ENCODE measurements around the gene FNTB. TPM values are rescaled to one million over a fixed set of nuclear protein-coding genes. Genes with fewer than 3 reads are reported as not detected.

Gene FNTB
- total and polyA plus RNA-seq, 2 experiments from 2014 or later = 8.6 to 12.5 TPM

- ATAC-seq (no peak), DNase-seq (ENCODE audit: low spot score) (no peak)
- no peaks in the 10 kb centered on the region for H3K27me3 Mint-ChIP-seq (ENCODE audit: insufficient read depth, low read depth, poor library complexity)
- H3K4me3 ChIP-seq = no peak overlapping the region
- H3K4me1 Mint-ChIP-seq = peaks cover 3% of the 10 kb centered on the region; the same call in 2 of the 3 replicates
- no peaks in the 10 kb centered on the region; the same call in 1 of the 2 replicates for H3K4me1 ChIP-seq (ENCODE audit: insufficient read depth)
- no peaks in the 10 kb centered on the region for H3K79me2 ChIP-seq (replicated peaks; ENCODE audit: insufficient read depth)
- no peaks in the 10 kb centered on the region for H3K9me2 ChIP-seq (ENCODE audit: insufficient read depth)
- 0 out of 2 replicates have a peak, but pooled peaks cover 7% of the 10 kb centered on the region for H4K20me1 ChIP-seq (replicated peaks; ENCODE audit: insufficient read depth)
- no peaks in the 10 kb centered on the region for H3F3A ChIP-seq (replicated peaks; ENCODE audit: low read depth)
- H3K36me3 Mint-ChIP-seq (ENCODE audit: low read depth) = peaks cover 3% of the 10 kb centered on the region; the same call in 1 of the 3 replicates
- H3K27me3 ChIP-seq (ENCODE audit: insufficient read depth) = no peaks in the 10 kb centered on the region
- H3K9me3 Mint-ChIP-seq = no peaks in the 10 kb centered on the region
- H3K4me2 ChIP-seq = no peak overlapping the region
- no peak overlapping the region for H3K4me3 Mint-ChIP-seq
- no peak overlapping the region for H3K27ac ChIP-seq (ENCODE audit: low read depth)
- H3K27ac Mint-ChIP-seq = no peak overlapping the region
- no peak for TF ChIP-seq ZNF331 (CRISPR knock-in tag; IDR thresholded peaks at IDR 0.05; ENCODE audit: low read depth)
- no peak for TF ChIP-seq REST (IDR thresholded peaks at IDR 0.05; ENCODE audit: unreplicated experiment)
- TF ChIP-seq JUNB (IDR thresholded peaks at IDR 0.05; ENCODE audit: unreplicated experiment) = no peak
- no peak for TF ChIP-seq EZH2phosphoT487 (IDR thresholded peaks at IDR 0.05; ENCODE audit: unreplicated experiment)
- H2AFZ ChIP-seq = no peak overlapping the region
- 0 out of 2 replicates have a peak, but pooled peaks cover 3% of the 10 kb centered on the region for H3K36me3 ChIP-seq (ENCODE audit: insufficient read depth)
These were observed 66.8 kb downstream of the FNTB start for GRCh38 chr14:65053466-65053865.

- no peaks in the 10 kb centered on the region for H3K27me3 Mint-ChIP-seq (ENCODE audit: insufficient read depth, low read depth, poor library complexity)
- H3K4me2 ChIP-seq = no peak overlapping the region
- peak; percentile 81 for ATAC-seq
- TF ChIP-seq CTCF (conservative IDR thresholded peaks at IDR 0.05; ENCODE audit: low read depth in 2 of 2) = no peak
- no peak for TF ChIP-seq ETS1 (IDR thresholded peaks at IDR 0.05)
- no peak for TF ChIP-seq EZH2 (IDR thresholded peaks at IDR 0.05; ENCODE audit: low read depth, unreplicated experiment)
- no peak for TF ChIP-seq ZNF462 (CRISPR knock-in tag; IDR thresholded peaks at IDR 0.05)
These were observed 67.9 kb downstream of the FNTB start for GRCh38 chr14:65054471-65055085.

More at GRCh38 chr14:65054471-65055085, 67.9 kb downstream of the FNTB start:
- no peaks in the 10 kb centered on the region for H3K9me2 ChIP-seq (ENCODE audit: insufficient read depth)
- peaks cover 3% of the 10 kb centered on the region; the same call in 2 of the 3 replicates for H3K4me1 Mint-ChIP-seq
- no peaks in the 10 kb centered on the region for H3K4me1 ChIP-seq (ENCODE audit: insufficient read depth)
- no peak overlapping the region for H3K4me3 ChIP-seq
- no peaks in the 10 kb centered on the region for H3K79me2 ChIP-seq (replicated peaks; ENCODE audit: insufficient read depth)
- no peak overlapping the region for H3K27ac ChIP-seq (ENCODE audit: low read depth)
- no peak overlapping the region for H3K4me3 Mint-ChIP-seq
- peaks cover 3% of the 10 kb centered on the region; the same call in 1 of the 3 replicates for H3K36me3 Mint-ChIP-seq (ENCODE audit: low read depth)
- no peaks in the 10 kb centered on the region for H3K27me3 ChIP-seq (ENCODE audit: insufficient read depth)
- peak; percentile 34 for DNase-seq (ENCODE audit: low spot score)
- no peaks in the 10 kb centered on the region for H3F3A ChIP-seq (replicated peaks; ENCODE audit: low read depth)
- H3K9me3 Mint-ChIP-seq = no peaks in the 10 kb centered on the region
- no peak overlapping the region for H3K27ac Mint-ChIP-seq
- H3K36me3 ChIP-seq (ENCODE audit: insufficient read depth) = peaks cover 3% of the 10 kb centered on the region; the same call in 1 of the 2 replicates
- no peak overlapping the region for H2AFZ ChIP-seq
- 0 out of 2 replicates have a peak, but pooled peaks cover 4% of the 10 kb centered on the region for H4K20me1 ChIP-seq (replicated peaks; ENCODE audit: insufficient read depth)

Measured in GM23338 (cell line).